Dedifferentiated amniotic fluid mesenchymal stem cell (primary cell): ENCODE results near the gene TTYH2.

ENCODE experiments used
- DNase-seq: peaks from one replicate; pipeline ENCODE4 v3.0.0-alpha.2; 2016; ENCODE audit errors: extremely low spot score

TTYH2 gene

DNA sequence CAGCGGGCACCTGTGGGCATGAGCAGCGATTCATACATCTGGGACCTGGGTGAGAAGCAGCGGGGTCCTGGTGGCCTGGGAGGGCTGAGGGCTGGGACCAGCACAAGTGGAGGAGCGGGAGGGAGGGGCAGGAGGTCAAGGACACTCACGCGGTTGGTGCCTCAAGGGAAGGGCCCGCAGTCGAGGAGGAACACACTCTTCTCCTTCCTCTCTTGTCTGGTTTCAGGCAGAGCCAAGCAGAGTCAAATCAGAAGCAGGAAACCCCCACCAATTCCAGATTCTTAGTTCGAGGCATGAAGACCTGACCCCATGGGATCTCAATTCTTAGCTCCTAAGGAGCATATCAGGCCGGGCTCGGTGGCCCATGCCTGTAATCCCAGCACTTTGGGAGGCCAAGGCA is 76.3 kb downstream of the TTYH2 start:
- no peak for DNase-seq

DNA sequence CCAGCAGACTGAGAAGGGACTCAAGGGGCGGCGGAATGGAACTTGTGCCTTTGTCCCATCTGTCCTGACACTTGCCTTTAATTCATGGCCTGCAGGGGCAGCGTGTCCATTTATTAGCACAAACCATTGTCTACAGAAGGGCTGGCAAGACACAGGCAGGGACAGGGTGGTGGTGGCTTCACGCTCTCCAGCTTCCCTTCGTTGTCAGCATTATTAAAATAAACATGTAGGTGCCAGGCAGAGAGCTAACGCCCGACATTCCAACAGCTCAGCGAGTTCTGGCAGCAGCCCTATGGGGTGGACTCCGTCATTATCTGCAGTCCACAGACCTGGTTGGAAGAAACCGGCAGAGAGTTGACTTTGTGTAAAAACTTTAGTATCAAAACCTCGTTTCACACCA is 77.0 kb downstream of the TTYH2 start:
- DNase-seq = no peak

DNA sequence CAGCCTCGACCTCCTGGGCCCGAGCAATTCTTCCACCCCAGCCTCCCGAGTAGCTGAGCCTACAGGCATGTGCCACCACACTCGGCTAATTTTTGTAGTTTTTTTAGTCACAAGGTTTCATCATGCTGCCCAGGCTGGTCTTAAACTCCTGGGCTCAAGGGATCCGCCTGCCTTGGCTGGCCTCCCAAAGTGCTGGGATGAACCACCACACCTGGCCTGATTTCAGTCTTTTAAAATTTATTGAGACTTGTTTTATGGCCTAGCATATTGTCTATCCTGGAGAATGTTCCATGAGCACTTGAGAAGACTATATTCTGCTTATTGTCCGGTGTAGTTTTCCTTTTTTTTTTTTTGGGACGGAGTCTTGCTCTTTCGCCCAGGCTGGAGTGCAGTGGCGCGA is 79.1 kb downstream of the TTYH2 start:
- no peak for DNase-seq

DNA sequence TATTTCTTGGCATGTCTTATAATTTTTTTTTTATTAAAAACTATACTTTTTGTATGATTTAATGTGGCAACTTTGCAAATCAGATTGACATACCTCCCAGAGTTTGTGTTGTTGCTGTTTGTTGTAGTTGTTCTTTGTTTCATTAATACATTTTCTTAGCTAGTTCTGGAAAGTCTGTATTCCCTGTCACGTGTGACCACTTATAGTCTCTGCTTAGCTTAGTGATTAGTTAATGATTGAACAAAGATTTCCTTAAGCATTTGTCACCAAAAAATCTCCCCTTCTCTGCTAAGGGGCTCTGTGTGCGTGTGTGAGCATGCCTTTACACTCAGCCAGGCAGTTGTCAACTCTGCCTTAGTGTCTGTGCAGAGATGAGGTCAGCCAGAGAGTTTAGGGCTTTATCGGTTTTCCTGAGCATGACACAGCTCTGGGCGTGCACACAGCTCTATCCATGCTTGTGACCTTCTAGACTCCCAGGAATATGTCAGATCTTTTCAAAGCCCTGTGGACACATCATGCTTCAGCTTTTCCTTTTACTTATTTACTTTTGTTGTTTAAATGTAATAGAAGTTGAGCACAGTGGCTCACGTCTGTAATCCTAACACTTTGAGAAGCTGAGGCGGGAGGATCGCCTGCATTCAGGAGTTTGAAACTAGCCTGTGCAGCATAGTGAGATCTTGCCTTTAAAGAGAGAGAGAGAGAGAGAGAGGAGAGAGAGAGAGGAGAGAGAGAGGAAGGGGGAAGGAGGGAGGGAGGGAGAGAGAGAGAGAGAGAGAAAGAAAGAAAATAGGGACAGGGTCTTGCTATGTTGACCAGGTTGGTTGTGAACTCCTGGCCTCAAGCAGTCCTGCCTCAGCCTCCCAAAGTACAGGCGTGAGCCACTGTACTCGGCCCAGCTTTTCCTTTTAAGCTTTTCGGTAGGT is 82.5 kb downstream of the TTYH2 start:
- no peak for DNase-seq

DNA sequence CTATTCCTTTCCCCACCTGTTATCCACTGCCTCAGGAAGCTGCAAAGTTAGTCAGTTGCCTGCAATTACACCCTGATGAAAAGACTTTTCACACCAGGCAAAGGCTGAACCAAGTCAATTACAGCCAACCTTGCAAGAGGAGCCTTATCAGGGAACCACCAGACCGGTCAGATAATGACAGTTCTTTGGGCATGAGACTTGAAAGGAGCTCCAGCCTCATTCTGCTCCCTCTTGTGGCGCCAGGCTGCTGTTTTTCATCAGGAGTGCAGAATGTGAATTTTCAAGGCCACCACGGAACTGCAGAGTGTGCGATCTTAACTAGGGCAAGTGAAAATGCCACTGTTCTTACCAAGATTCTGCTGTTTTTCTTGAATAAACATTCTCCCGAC is 83.2 kb downstream of the TTYH2 start:
- peak; percentile 39 for DNase-seq

DNA sequence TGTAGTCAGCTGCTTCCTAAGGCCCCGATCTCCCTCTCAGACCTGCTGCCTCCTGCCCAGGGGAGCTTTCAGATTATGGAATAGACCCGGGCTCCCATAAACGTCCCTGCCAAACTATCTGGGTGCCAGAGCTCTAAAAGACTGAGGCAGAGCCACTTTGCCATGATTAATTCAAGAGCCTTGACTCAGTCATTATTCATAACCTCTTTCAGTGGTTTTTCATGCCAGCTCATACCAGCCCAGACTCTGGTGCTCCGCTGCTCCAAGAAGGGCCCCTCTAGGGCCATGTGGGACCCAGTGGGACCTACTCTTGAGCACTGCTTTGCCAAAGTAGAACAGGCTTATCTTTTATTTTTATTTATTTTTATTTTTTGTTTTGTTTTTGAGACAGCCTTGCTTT is 84.6 kb downstream of the TTYH2 start:
- no peak for DNase-seq

DNA sequence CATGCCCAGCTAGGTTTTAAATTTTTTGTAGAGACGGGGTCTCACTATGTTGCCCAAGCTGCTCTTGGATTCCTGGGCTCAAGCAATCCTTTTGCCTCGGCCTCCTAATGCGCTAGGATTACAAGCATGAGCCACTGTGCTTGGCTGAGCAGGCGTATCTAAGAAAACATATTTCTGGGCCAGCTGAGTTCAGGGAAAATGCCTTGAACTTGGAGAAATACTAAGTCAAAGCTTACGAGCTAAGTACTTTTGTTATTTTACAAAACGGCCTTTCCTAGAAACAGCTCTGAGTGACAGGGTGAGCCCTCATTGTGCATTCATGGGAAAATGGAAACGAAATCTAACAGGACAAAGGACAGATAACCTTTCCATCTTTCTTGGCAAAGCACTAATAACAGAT is 85.4 kb downstream of the TTYH2 start:
- no peak for DNase-seq

DNA sequence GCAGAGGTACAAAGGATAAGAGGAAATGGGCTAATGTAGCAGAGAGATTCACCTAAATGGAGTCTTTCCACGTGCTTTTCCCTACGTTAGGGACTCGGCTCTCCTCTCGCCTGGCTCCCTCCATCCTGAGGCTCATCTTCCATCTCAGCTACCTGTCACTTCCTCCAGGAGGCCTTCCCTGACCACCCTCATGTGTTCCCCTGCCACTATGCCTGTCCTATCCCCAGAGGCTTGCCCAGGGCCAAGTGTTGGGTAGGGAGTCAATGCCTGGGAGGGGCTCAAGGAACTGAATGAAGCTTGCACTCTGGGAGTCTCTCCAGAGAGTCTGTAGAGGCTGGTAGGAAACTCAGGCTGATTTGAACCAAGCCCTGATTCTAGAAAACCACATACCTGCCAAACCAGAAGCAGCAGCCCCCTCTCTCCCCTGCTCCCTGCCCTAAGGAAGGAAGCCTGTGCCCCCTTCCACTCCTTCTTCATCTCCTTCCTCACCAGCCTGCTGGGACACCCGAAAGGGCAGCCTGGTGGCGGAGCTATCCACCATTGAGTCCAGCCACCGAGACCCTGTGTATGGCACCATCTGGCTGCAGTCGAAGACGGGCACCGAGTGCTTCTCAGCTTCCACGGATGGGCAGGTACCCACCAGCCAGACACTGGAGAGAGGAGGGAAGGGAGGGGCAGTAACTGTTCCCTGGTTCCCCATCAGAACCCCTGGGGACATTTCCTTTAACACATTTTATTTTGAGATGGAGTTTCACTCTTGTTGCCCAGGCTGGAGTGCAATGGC is 86.0 kb downstream of the TTYH2 start:
- no peak for DNase-seq

DNA sequence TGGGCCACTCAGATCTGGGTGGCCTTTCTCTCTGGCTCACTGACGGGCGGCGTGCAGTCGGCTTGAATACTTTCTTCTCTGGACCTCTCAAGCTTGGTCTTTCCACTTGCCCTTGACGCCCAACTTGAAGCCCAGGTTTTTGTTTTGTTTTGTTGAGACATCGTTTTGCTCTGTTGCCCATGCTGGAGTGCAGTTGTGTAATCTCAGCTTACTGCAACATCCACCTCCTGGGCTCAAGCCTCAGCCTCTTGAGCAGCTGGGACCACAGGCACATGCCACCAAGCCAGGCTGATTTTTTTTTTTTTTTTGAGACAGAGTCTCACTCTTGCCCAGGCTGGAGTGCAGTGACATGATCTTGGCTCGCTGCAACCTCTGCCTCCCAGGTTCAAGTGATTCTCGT is 89.9 kb downstream of the TTYH2 start:
- DNase-seq = no peak

DNA sequence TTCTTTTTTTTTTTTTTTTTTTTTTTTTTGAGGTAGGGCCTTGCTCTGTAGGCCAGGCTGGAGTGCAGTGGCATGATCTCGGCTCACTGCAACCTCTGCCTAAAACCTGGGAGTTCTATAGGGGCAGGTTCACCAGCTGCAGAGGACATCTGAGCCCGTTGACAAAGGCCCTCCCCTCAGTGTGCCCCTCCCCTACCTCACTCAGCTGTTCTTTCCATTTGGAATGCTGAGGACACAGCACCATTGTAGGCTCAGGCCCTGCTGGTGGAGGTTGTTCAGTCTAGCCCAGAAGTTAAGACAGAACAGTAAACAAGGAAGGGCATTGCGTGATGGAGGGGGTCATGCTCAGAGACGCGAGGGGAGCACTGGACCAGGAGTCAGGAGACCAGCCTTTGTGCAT is 90.8 kb downstream of the TTYH2 start:
- DNase-seq = no peak

DNA sequence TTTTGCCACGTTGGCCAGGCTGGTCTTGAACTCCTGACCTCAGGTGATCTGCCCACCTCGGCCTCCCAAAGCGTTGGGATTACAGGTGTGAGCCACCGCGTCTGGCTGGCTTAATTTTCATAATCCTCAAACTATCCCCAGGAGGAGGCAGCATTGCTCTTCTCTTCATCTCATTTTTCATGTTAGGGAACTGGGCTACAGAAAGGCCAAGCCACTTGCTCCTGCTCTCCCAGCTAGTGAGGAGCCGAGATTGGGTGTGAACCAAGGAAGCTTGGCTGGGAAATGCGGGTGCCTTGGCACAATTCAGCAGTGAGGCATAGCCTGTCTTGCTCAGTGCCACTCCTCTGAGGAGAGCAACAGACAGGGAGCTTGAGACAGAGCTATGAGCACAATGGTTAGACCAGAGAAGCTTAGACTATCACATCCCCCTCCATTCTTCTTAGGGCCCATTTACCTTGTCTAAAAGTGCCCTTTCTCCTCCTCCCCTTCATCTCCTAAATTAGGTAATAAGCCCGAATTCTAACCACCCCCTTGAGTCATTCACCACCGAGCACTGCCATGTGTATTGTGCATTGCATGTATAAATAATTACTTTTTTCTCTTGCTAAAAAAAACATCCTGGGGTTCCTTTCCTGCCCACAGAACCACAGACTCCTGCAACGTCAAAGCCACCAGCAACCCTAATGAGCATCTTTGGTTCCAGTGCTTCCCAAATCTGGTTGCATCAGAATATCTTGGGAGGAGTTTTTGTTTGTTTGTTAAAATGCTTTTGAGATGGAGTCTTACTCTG is 92.7 kb downstream of the TTYH2 start:
- no peak for DNase-seq

DNA sequence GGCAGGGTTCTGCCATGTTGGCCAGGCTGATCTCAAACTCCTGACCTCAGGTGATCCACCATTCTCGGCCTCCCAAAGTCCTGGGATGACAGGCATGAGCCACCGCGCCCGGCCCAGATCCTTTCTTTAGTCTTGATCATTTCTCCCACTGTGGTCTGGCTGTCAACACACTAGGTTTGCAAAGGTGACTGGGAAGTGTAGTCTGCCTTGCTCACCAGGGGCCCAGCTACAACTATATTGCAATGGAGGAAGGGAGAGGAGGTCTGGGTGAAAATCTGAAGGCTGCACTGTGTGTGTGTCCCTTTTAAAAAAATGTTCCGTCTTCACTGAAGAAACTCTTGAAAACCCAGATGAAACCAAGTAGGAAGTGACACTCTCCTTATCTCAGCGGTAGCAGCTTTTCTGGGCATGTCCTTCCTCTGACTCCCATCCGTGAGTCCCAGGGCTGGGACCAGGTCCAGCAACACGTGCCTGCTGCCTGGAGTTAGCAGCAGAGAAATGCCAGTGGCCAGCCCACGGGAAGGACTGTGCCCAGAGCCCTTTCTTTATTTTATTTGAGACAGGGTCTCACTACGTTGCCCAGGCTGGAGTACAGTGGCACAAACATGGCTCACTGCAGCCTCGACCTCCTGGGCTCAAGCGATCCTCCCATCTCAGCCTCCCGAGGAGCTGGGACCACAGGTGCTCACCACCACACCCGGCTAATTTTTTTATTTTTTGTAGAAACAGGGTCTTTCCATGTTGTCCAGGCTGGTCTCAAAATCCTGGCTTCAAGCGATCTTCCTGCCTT is 94.8 kb downstream of the TTYH2 start:
- DNase-seq = no peak

DNA sequence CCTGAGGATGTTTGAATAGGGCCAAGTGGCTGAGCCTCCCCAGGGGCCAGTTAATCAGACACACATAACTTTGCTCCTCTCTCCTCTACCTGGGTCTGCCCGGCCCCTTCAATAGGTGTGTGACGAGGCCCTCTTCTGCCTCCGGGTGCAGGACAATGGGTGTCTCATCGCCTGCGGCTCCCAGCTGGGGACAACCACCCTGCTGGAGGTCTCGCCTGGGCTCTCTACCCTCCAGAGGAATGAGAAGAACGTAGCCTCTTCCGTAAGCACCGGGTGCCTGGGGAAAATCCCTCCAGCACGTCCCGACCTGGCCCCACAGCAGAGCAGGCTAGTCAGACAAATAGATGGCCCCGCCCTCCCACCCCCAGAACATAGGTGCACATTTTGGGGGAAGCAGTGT is 96.5 kb downstream of the TTYH2 start:
- no peak for DNase-seq
